HG02884 (cell line): ENCODE results near the gene VTA1.
A peak's percentile ranks its signal among the peaks of the same experiment; 100 is the strongest.
"Not testable (repeated sequence)": the region's sequence is repeated elsewhere in the genome, so short reads cannot be mapped to it uniquely, and the experiment has no call there.

Experiments
- ATAC-seq: cut with Tn5 transposase; IDR thresholded peaks from one replicate; pipeline ENCODE4 v1.9.1; 2021; ENCODE audit warnings: mild to moderate bottlenecking, moderate library complexity; ENCODE audit not compliant: unreplicated experiment

VTA1 gene

DNA sequence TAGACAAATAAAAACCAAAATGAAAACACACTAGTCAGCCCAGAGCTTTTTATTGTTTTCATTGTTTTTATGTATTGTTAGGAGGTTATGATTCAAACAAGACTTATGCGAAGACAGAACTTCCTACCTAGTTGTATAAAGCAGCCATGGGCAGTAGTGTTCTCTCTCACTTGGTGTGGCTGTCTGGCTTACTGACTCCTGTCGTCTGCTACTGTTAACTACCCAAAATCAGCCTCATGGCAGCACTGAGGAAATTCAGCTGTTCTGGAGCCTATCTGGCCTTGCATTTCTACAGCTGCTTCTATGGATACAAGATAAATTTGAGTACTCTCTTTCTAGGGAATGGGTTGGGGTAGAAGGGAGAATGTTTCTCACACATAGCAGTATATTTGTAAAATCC, 20.4 kb downstream of the VTA1 start:
- ATAC-seq, result no peak

DNA sequence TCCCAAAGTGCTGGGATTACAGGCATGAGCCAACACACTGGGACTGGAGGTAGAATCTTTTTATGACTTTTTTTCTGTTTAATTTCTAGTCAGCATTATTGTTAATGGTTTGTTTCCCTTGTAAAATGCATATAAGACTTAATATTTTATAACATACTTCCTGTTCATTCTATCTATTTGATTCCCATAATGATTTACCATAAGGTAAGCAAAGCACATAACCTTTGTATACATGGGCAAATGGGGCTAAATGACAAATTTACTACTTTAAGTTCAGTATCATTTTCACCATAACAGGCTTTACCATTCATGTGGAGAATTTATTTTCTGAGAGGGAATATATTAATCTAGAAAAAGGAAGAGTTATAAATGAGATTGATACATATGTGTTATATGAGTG, 24.3 kb downstream of the VTA1 start:
- ATAC-seq, result no peak

DNA sequence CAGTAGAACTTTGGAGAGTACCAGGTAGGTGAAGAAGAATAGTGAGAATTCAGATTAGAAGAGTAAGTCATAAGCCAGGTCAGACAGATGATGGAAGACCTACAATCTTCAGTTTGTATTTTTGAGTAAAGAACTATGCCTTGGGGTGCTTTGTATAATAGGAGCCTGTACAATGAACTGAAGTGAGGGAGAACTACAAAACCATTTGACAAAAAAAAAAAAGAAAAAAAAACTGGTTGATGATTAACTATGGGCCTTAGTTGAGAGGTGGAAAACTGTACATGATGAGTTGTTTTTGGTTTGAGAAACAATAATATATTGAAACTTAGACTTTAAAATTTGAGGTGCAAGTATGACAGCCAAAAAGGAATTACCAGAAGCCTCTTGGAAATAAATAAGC, 25.7 kb downstream of the VTA1 start:
- ATAC-seq, result no peak

DNA sequence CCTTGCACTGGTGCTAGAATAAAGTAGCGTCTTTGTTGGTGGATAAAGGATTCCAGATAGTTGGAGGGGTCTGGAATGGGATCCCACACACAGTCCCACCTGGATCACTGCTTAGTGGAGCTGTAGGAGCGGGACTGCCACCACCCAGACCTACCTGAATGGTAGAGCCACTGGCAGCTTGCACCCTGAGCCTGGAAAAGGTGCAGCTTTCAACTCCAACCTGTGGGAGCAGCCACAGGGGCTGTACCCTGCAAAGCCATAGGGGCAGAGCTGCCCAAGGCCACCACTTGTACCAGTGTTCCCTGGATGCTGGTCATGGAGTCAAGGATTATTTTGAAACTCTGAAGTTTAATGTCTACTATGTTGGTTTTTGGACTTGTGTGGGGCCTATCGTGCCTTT, 26.9 kb downstream of the VTA1 start:
- no peak for ATAC-seq

DNA sequence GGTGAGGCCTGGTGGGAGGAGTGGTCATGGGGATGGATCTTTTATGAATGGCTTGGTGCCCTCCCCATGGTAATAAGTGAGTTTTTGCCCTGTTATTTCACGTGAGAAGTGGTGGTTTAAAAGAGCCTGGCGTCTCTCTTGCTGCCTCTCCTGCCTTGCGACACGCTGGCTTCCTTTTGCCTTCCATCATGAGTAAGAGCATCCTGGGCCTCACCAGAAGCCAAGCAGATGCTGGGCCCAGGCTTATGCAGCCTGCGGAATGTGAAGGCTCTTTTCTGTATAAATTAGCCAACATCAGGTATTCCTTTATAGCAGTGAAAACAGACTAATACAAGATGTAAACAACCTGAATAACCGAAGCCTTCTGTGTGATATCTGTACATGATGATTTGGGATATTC, 27.6 kb downstream of the VTA1 start:
- ATAC-seq, result no peak

DNA sequence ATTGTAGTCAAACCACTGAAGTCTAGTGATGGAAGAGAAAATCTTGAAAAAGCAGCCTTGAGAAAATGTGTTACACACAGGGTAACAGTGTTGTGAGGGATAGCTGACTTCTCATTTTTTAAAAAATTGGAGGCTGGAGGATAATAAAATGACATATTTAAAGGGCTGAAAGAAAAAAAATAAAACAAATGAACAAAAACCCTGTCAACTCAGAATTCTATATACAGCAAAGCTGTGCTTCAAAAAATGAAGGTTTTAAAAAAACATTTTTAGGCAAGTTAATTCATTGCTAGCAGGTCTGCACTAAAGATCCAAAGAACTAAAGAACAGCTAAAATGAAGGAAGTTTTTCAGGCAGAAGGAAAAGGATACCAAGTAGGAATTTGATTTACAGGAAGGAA, 31.1 kb downstream of the VTA1 start:
- no peak for ATAC-seq

DNA sequence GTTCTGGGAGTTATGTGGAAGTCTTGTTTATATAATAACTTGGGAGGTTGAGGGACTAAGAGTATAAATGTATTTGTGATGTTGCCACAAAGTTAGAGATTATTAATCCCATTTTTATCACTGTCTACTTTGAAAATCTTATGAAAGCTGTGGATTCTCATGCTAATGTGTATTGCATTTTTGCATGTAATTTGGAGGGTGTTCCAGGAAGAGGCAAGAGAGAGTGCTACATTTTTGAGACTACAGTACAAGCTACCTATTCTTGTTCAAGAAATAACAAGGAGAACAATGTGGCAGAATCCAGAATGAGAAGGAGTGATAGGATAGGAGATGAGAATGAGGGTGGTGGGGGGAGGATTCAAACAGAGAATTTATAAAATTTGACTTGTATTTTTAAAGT, 34.9 kb downstream of the VTA1 start:
- ATAC-seq, result no peak

DNA sequence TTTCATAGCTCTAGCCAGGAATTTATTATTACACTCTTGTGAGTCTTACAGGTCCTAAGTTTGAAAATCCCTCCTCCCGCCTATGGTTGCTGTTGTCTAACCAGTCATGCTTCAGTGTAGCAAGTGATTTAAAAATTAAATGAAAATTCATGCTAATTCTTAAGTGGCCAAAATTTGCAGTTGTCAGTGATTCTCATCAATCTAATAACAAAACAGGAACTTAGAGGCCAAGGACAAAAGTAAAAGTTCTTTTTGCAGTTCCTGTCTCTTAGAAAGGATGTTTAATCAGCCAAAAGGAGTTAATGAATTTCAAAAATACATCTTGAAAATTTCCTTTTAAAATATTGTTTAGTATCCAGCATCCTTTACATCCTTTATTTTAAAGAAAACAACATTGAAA, 36.3 kb downstream of the VTA1 start:
- ATAC-seq, result no peak

DNA sequence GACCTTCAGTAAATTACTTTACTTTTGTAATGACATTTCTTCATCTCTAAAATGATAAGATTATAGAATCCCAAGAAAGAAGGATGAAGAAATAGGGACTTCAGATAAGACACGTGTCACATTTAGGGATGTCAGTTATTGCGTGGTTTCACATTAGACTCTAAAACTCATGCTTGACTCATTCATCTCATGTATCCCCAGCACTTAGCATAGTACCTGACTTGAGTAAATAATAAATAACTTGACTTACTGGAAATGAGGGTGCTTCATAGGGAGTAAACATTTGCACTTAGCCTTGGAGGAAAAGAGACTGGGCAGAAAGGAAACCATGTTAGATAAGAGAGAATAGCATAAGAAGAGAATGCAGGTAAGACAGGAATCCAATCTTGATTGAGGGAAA, 37.2 kb downstream of the VTA1 start:
- no peak for ATAC-seq

DNA sequence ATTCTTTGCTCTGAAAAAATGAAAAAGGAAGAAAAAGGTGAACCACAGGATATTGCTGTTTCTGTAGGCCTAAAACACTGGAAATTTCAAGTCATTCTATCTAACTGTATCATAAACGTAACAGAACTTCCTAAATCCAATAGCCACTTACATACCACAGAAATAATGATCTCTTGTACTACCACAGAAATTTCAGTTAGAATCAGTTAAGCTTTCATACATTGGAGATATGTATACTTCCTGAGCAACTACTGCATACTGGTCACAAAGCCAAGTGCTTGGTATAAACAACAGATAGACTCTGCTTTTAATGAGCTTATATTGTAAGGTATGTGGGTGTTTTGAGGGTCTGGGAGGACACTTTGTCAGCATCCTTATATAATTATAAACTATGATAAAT, 38.6 kb downstream of the VTA1 start:
- no peak for ATAC-seq

DNA sequence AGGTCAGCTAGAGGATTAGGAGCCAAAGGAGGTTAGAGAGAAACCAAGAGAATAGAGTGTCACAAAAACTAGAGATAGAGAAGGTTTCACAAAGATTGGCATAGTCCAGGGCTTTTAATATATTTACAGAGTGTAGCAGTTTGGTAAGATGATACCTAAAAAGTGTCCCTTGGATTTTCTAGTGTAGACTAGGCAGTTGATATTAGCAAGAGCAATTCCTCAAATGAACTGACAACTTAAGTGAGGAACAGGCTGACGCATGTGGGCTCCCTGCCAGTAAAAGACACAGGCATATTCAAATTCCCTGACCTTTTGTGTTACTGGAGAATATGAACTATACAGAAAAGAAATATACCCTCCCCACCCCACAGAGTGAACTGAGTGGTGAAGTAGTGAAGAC, 40.1 kb downstream of the VTA1 start:
- ATAC-seq, result no peak

DNA sequence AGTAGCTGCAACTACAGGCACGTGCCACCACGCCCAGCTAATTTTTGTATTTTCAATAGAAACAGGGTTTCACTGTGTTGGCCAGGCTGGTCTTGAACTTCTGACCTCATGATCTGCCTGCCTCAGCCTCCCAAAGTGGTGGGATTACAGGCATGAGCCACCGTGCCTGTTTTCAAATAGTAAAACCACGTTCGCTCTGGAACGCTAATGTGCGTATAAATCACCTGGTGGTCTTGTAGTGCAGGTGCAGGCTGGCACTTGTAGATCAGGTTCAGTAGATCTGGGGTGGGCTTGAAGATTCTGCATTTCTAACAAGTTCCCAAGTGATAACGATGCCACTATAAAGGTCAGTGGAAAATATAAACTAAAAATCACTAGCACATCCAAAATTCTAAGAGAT, 41.3 kb downstream of the VTA1 start:
- ATAC-seq, result not testable (repeated sequence)

DNA sequence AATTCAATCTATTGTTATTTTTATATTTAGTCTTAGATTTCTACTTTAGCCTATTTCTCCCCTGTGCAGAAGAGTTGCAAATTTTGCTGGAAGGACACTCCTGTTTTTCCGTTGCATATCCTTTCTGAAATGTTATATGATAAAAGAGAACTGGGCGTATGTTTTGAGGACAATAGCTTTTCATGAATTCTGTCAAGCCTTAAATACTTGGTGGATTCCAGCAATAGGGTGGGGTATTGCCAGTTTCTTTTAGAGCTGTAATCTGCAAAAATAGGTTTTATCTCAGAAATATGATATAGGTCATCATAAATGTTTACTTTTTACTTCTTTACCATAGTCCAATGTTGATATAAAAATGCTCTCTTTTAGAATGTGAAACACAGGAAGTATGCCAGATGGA, 42.0 kb downstream of the VTA1 start:
- ATAC-seq, result no peak

DNA sequence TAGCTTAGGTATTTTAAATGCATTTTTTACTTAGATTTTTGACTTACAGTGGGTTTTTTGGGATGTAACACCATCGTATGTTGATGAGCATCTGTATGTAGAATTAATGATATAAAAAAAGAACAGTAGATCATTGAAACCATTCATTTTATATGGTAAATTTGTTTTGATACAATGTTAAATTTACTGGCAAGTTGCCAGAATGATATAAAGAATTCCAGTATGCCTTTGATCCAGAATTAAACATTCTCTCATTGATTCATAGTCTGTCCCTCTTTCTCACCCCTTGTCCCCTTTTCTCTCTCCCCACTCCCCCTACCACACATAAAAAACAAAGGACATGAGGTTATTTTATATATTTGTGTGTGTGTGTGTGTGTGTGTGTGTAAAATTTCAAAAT, 45.3 kb downstream of the VTA1 start:
- no peak for ATAC-seq

DNA sequence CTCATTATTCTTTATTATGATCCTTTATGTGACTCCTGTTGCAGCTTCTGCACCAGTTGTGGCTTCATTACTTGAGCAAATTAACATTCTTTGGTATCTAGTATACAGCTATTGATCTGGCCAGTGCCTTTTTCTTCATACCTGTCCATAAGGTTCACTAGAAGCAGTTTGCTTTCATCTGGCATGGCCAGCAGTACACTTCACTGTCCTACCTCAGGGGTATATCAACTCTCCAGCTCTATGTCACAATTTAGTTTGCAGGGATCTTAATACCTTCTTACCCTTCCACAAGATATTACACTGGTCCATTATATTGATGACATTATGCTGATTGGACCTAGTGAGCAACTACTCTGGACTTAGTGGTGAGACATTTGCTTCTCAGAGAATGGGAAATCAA, 46.6 kb downstream of the VTA1 start:
- no peak for ATAC-seq

DNA sequence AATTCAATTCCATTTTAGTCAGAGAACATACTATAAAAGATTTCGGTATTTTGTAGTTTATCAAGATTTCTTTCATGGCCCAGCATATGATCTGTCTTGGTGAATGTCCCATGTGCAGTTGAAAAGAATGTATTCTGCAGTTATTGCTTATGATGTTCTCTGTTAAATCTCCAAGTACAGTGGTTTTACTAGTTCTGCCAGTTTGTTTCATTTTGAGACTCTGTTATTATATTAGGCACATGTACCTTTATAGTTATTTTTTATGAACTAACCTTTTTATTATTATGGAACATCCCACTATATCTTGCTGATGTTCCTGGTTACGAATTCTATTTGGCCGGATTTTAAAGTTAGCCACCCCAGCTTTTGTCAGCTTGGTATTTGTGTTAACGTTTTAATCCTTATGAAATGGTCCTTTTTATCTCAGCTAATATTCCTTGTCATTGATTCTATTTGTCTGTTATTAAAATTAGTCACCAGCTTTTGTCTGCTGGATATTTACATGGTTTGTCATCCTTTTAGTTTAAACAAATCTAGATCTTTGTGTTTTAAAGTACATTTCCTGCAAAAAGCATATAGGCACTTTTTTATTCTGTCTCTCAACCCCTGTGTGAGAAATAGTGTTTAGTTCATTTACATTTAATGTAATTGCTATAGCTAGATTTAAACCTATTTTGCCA, 48.9 kb downstream of the VTA1 start:
- no peak for ATAC-seq

DNA sequence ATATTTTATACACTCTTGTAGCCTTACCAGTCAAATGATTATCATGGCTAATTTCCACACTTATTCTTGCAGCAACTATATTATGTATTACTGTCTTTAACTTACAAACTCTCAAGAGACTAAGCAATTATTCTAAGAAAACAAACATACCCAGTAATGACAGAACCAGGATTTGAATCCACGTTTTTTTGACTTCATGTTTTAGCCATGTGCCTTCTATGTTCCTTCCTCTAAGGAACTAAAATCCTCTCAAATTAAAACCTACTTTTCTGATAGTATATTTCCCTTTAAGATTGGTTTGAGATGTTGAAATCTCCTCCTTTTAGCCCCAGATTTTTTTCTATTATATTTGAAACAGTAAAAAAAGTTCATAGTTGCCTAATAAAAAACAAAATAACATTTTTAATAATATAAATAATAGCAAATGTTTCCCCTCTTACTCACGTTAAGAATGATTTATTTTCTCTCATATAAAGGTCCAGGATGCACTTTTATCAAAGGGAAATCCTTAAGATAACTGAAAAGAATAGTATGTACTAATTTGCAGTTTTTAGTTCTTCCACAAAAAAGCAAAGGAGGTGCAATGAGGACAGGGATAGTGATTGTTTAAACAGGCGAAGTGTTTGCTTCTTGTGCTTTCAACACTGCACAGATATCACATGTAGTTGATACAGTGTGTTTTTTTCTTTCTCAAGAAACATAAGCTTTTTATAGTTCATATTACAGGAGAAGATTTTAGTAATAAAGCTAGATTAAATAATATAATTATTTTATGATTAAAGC, 54.0 kb downstream of the VTA1 start:
- no peak for ATAC-seq

DNA sequence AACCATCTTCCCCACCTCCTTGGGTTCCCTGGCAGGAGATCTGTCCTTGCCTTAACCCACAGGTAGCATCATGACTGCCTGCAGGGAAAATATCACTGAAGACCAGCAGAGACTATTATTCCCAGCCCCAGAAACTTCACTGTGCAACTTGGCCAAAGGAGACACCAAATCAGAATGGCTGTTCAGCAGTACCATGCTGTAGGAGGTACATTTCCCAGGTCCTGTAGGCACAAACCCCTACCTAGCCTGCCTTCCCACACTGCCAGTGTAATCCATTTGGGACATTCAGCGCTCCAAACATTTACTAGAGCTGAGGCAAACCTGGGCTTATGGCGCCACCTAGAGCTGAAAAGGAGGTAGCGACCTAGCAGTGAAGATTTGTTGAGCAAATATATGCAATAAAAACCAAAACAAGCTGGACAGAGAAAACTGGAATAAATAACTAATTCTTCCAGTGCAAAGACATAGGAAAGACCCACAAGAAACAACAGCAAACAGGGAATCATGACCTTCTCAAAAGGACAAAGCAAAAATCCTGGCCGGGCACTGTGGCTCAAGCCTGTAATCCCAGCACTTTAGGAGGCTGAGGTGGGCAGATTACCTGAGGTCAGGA, 60.3 kb downstream of the VTA1 start:
- peak; percentile 75 for ATAC-seq

DNA sequence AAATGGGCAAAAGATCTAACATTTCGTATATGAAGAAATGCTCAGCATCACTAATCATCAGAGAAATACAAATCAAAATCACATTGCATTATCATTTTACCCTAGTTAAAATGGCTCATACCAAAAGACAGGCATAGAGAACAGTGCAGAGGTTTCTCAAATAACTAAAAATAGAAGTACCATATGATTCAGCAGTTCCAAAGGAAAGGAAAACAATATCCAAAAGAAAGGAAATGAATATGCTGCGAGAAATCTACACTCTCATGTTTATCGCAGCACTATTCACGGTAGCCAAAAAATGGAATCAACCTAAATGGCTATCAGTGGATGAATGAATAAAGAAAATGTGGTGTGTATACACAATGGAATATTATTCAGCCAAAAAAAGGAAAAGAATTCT, 63.5 kb downstream of the VTA1 start:
- ATAC-seq, result no peak

DNA sequence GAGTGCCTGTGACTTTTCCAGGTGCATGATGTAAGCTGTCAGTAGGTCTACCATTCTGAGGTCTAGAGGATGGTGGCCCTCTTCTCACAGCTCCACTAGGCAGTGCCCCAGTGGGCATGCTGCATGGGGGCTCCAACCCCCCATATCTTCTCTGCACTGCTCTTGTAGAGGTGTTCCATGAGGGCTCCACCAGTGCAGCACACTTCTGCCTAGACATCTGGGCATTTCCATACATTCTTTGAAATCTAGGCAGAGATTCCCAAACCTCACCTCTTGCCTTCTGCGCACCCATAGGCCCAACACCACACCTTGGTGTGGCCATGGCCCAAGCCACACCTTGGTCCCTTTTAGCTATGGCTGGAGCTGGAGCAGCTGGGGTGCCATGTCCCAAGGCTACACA, 66.3 kb downstream of the VTA1 start:
- no peak for ATAC-seq

DNA sequence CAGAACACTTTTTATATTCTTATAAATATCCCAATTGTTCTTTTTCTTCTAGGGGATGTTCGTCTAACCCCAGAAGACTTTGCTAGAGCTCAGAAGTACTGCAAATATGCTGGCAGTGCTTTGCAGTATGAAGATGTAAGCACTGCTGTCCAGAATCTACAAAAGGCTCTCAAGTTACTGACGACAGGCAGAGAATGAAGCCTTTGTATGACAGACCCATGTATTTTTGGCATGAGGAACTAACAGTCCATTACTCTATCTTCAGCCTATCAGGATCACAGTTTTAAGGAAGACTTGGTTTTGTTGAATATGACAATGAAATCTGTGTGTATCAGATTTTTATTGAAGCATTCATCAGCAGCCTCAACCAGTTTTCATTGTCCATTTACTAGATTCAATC, 71.4 kb downstream of the VTA1 start:
- ATAC-seq, result no peak

DNA sequence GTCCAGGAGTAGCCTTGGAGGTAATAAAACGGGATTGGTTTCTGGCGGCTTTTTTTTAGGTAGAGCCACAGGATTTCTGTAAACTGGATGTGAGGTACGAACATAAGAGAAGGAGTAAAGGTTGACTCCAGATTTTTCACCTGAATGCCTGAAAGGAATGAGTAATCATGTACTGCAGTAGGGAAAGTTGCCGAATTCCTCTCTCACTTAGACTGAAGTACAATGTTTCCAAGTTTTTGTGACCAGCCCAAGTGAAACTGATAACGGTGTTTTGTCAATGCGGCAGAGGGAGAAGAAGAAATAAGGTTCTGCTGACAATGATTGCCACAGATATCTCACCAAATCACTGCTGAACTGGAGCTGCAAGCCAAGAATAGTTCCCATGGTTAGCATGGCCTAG, 75.0 kb downstream of the VTA1 start:
- no peak for ATAC-seq
